Spleen (tissue), 13 donors: Measurements from ENCODE around the gene ETHE1. TPM values are rescaled to one million over a fixed set of nuclear protein-coding genes. Genes with fewer than 3 reads are reported as not detected.

ENCODE experiments used
- DNase-seq: peaks from one replicate; pipeline ENCODE4 v3.0.0-alpha.2; 2020
- H3K27ac ChIP-seq, 8 donors: fragments of 200-600 bp; sonication (generic) in 7 of 8; 1 replicate in 4 of 8; 2 replicates in 4 of 8; pipeline versions ENCODE4 v1.5.0 to v1.8.0; 2016 to 2021; ENCODE audit warnings: inconsistent platforms in 4 of 8, mild to moderate bottlenecking in 4 of 8, moderate library complexity in 1 of 8
- H3K27me3 ChIP-seq, 7 donors: fragments of 200-600 bp; sonication (generic) in 6 of 7; replicated peaks in 1 of 7; 1 replicate in 4 of 7; 2 replicates in 3 of 7; pipeline versions ENCODE4 v1.5.0 to v1.8.0; 2016 to 2021; ENCODE audit warnings: inconsistent platforms in 3 of 7, mild to moderate bottlenecking in 1 of 7
- H3K36me3 ChIP-seq, 6 donors: fragments of 200-600 bp; sonication (generic) in 5 of 6; 1 replicate in 4 of 6; 2 replicates in 2 of 6; pipeline versions ENCODE4 v1.5.0 to v1.8.0; 2016 to 2021; ENCODE audit warnings: inconsistent platforms in 2 of 6
- H3K4me1 ChIP-seq, 6 donors: fragments of 200-600 bp; sonication (generic) in 5 of 6; 1 replicate in 3 of 6; 2 replicates in 3 of 6; pipeline versions ENCODE4 v1.5.0 to v1.8.0; 2016 to 2021; ENCODE audit warnings: inconsistent platforms in 3 of 6
- H3K4me3 ChIP-seq, 8 donors: fragments of 200-600 bp; sonication (generic) in 7 of 8; 1 replicate in 4 of 8; 2 replicates in 4 of 8; pipeline versions ENCODE4 v1.5.0 to v1.8.0; 2016 to 2021; ENCODE audit warnings: inconsistent platforms in 4 of 8, mild to moderate bottlenecking in 4 of 8, moderate library complexity in 2 of 8
- H3K9me3 ChIP-seq, 8 donors: fragments of 200-600 bp; sonication (generic) in 7 of 8; 1 replicate in 4 of 8; 2 replicates in 4 of 8; pipeline versions ENCODE4 v1.5.0 to v1.8.0; 2016 to 2021; ENCODE audit warnings: inconsistent platforms in 4 of 8
- POLR2A ChIP-seq, 3 donors: fragments of 450-650 bp; IDR thresholded peaks; one replicate each; pipeline ENCODE4 v1.5.1; 2017; ENCODE audit warnings: antibody characterized with exemption in 3 of 3, mild to moderate bottlenecking in 1 of 3
- POLR2AphosphoS5 ChIP-seq, 3 donors: sonication (generic); formaldehyde crosslinking; IDR thresholded peaks; one replicate each; pipeline ENCODE4 v1.5.1; 2017; ENCODE audit warnings: antibody characterized with exemption in 3 of 3
- WGBS, 5 donors: extraction: QIAGEN DNeasy Blood & Tissue Kit in 3 of 5; methylation state at CpG; one replicate each; pipeline versions ENCODE4 v1.1.5 to v1.1.7; 2013 to 2018; 5-methylcytosine and 5-hydroxymethylcytosine counted together
- intact Hi-C: fragments of 100-400 bp; cut with DNase I; formaldehyde crosslinking; loops from one replicate; pipeline ENCODE4 v1.15.0; 2023; ENCODE audit warnings: low total_unique reads
- long read RNA-seq, 2 donors: transcript quantifications; one replicate each; lab custom pipeline, GENCODE V29; 2026
- polyA plus RNA-seq, 3 donors: library from polyadenylated mRNA; stranded (reverse); fragments of 200-250 nt; gene quantifications; one replicate each; pipeline ENCODE4 v1.2.1, GENCODE V29; 2013
- total RNA-seq, 7 donors: library from RNA; depleted of rRNA in 3 of 7; stranded (reverse); fragments of >200 nt in 3 of 7; fragmentation: NEBNext Ultra II Directional in 4 of 7; extraction: Animal tissue kit (Norgen Biotek cat#: 25700) in 4 of 7; gene quantifications; one replicate each; pipeline versions ENCODE4 v1.1.0 to v1.2.1, GENCODE V29; 2016 to 2021
- TF ChIP-seq, protein P1 (sequence below), 11 experiments: fragments of 200-600 bp in 7 of 11; fragments of 450-650 bp in 4 of 11; sonication (generic) in 4 of 11; IDR thresholded peaks in 8 of 11; conservative IDR thresholded peaks in 3 of 11; 1 replicate in 7 of 11; 2 replicates in 4 of 11; pipeline versions ENCODE4 v1.4.0 to v1.8.0; 2016 to 2021; ENCODE audit warnings: antibody characterized with exemption in 11 of 11, inconsistent platforms in 4 of 11, mild to moderate bottlenecking in 1 of 11
- donor health status: healthy with polysubstance abuse.
- donor health status: DM: no; HTN: no; CAD: no; lungs with moderate emphysema.
- donor health status: DM: no; HTN: no; CAD: no.
- donor health status: Bipolar disorder and iron deficiency.
- donor health status: healthy.
- donor health status: DM: no; HTN: no; CAD: no.
- donor health status: DM: yes; HTN: yes; CAD: no.

Gene ETHE1, protein sequence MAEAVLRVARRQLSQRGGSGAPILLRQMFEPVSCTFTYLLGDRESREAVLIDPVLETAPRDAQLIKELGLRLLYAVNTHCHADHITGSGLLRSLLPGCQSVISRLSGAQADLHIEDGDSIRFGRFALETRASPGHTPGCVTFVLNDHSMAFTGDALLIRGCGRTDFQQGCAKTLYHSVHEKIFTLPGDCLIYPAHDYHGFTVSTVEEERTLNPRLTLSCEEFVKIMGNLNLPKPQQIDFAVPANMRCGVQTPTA
- total RNA-seq (10 to 100 TPM; 25.3 to 53.4 (median 34.6) TPM), polyA plus RNA-seq (10 to 100 TPM; 20.2 to 42.8 (median 35.3) TPM)
- long read RNA-seq, donor 1, transcript ETHE1-201 (7 exons, 963 nt), result major isoform, 12 of 12 reads
- long read RNA-seq, donor 1, partial matches to known transcripts, result 0 of 12 reads
- long read RNA-seq, donor 1, other reads (novel, unspliced or antisense), result 0 of 12 reads
- long read RNA-seq, donor 2, transcript ETHE1-201 (7 exons, 963 nt), result major isoform, 16 of 20 reads
- long read RNA-seq, donor 2, partial matches to known transcripts, result 0 of 20 reads
- long read RNA-seq, donor 2, other reads (novel, unspliced or antisense), result 0 of 20 reads

DNA sequence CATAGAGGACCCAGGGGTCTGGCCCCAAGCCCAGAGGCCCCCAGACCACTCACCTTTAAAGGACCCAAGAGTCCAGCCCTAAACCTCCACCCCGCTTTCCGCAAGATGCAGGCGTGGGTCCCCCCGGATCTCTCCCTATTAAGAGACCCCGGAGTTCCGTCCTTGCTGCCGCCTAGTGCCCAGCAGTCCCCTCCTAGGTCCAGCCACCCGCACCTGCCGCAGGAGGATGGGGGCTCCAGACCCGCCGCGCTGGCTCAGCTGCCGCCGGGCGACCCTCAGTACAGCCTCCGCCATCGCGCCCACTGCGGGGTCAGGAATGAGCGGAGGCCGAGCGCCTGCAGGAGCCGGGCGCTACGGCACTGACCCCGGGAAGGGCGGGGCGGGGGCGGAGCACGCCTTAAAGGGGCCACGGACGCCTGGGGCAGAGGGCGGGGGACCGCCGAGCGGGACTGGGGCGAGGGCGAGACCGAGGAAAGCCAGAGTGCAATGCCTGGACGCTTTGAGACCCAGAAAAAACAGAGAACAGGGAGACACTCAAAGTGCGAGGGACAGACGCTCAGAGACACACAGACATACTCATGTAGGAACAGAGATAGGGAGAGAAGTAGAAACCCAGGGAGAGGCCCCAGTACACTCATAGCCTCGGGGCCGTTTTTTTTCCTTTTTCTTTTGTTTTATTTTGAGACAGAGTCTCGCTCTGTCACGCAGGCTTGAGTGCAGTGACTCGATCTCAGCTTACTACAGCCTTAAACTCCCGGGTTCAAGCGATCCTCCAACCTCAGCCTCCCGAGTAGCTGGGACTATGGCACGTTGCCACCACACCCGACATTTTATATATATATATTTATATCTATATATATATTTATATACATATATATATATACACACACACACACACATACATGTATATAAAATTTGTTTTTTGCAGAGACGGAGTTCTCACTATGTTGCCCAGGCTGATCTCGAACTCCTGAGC, at the start of gene ETHE1:
ETHE1 (minus strand) TSS at position 318 of the 976 bp plus-strand sequence; CDS start at position 294, 24 bp downstream.
- WGBS, 5 donors, result 4 to 7% (median 5%) methylated on average over 46 to 54 of the region's 54 CpGs
- peaks cover 23 to 79% (median 44%) of the 10 kb centered on the region in 6 donors for H3K4me1 ChIP-seq
- DNase-seq, result peak; percentile 95
- no peaks in the 10 kb centered on the region for H3K9me3 ChIP-seq
- TF ChIP-seq, protein P1, sequence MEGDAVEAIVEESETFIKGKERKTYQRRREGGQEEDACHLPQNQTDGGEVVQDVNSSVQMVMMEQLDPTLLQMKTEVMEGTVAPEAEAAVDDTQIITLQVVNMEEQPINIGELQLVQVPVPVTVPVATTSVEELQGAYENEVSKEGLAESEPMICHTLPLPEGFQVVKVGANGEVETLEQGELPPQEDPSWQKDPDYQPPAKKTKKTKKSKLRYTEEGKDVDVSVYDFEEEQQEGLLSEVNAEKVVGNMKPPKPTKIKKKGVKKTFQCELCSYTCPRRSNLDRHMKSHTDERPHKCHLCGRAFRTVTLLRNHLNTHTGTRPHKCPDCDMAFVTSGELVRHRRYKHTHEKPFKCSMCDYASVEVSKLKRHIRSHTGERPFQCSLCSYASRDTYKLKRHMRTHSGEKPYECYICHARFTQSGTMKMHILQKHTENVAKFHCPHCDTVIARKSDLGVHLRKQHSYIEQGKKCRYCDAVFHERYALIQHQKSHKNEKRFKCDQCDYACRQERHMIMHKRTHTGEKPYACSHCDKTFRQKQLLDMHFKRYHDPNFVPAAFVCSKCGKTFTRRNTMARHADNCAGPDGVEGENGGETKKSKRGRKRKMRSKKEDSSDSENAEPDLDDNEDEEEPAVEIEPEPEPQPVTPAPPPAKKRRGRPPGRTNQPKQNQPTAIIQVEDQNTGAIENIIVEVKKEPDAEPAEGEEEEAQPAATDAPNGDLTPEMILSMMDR (IDR thresholded peaks at IDR 0.05 in 8 of 11, conservative IDR thresholded peaks at IDR 0.05 in 3 of 11), result no peak
- TF ChIP-seq POLR2AphosphoS5 (IDR thresholded peaks at IDR 0.05), result peak; percentile 89 to 95 (median 92)
- TF ChIP-seq POLR2A (IDR thresholded peaks at IDR 0.05), result peak in 2 of 3 donors; percentile 30 to 77
- peak within 1 kb of the TSS; percentile 67 to 90 (median 85) for H3K27ac ChIP-seq
- peak within 1 kb of the TSS; percentile 72 to 91 (median 84) for H3K4me3 ChIP-seq
- intact Hi-C loops, result no loop called here
- no peaks in the 10 kb centered on the region for H3K27me3 ChIP-seq
- peaks cover 0 to 14% (median 0%) of the 10 kb centered on the region in 6 donors for H3K36me3 ChIP-seq

DNA sequence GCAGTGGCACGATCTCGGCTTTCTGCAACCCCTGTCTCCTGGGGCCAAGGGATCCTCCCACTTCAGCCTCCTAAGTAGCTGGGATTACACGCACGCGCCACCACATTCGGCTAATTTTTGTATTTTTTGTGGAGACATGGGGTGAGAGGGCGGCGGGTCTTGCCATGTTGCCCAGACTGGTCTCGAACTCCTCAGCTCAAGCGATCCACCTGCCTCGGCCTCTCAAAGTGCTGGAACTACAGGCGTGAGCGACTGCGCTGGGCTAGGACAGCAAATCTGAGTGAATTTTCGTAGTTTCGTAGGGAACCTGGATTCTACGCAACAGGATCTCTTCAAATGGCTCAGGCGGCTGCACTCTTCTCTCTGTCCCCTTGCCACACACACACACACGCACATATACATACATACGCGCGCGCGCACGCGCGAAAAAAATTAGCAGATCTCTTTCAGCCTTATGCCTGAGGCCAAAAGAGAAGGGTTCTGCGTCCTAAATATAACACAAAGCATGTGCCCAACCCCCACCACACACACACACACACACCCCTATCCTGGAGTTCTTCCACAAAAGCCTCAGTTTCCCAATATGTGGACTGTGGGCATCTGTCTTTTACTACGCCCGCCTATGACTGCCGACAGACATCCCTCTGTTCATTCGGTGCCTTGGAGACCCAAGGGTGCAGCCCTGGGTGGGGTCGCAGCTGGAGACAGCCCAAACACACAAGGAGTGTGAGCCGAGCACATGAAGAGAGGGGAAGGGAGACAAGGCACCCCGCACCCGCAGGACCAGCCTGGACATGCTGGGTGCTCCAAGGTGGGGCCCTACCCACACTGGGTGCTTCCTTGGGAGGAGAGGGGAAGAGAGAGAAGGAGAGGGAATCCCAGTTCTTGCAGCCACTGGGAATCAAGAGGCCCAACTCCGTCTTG, 49.2 kb upstream of the ETHE1 start:
- 62 to 77% (median 74%) methylated on average over 37 of the region's 37 CpGs for WGBS, 5 donors
- intact Hi-C loops, result no loop called here
- H3K27me3 ChIP-seq, result no peaks in the 10 kb centered on the region
- H3K4me1 ChIP-seq, result peaks cover 9 to 72% (median 38%) of the 10 kb centered on the region in 6 donors
- H3K4me3 ChIP-seq, result peak overlapping the region; percentile 20 to 93 (median 75)
- TF ChIP-seq, protein P1 (IDR thresholded peaks at IDR 0.05 in 8 of 11, conservative IDR thresholded peaks at IDR 0.05 in 3 of 11), result no peak
- TF ChIP-seq POLR2A (IDR thresholded peaks at IDR 0.05) (no peak), POLR2AphosphoS5 (IDR thresholded peaks at IDR 0.05) (no peak)
- no peaks in the 10 kb centered on the region for H3K9me3 ChIP-seq
- peaks cover 0 to 28% (median 3%) of the 10 kb centered on the region in 6 donors for H3K36me3 ChIP-seq
- H3K27ac ChIP-seq, result peak overlapping the region in 7 of 8 donors; percentile 22 to 93 (median 86)
- peak; percentile 77 for DNase-seq

DNA sequence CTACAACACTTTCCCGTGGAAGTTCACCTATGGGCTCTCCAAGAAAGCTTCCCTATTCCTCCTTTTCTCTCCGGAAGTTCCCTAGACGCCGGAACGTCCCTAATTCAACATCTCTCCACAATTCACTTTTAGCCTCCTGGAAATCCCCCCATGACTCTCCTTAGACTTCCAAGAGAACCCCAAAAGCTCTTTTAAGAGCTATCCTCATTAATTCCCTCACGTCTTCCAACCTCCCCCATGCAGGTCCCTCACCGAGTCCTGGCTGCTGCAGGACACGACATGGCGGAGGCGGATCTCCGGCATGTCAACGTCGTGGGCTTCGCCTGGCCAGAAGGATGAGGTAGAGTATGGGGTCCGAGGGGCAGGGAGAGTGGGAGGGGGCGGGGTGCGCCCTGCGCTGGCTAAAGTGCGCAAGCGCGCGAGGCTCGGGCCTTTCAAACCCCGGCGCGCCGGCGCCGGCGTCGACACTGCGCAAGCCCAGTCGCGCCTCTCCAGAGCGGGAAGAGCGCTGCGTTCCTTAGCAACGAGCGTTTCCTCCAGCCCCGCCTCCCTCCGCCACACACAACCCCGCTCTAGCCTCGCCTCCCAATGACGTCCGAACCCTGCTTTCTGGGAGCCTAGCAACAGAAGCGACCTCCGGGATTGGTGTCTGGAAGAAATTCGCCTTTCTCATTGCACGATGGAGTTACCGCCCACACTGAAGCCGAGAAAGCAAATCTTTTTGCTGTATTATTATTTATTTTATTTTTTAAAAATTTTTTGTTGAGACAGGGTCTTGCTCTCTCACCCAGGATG, 48.4 kb upstream of the ETHE1 start, which contains the start of the genes PINLYP and XRCC1:
PINLYP (plus strand) TSS at position 646 of the 795 bp plus-strand sequence. CDS start 1,391 bp downstream, outside the sequence.
XRCC1 (minus strand) TSS at position 372 of the 795 bp plus-strand sequence; CDS start at position 303, 69 bp downstream.
- Histone ChIP-seq H3K36me3 (peaks cover 0 to 37% (median 3%) of the 10 kb centered on the region in 6 donors), H3K4me1 (peaks cover 9 to 72% (median 35%) of the 10 kb centered on the region in 6 donors)
- intact Hi-C loops, result no loop called here

More for the DNA sequence above, 48.4 kb upstream of the ETHE1 start, which contains the start of the genes PINLYP and XRCC1:
- peak; percentile 99 for DNase-seq
- 0 to 1% (median 1%) methylated on average over 30 to 51 of the region's 51 CpGs for WGBS, 5 donors
- H3K27me3 ChIP-seq, result no peaks in the 10 kb centered on the region
- TF ChIP-seq POLR2A (IDR thresholded peaks at IDR 0.05) (peak in 2 of 3 donors; percentile 51 to 68), POLR2AphosphoS5 (IDR thresholded peaks at IDR 0.05) (peak; percentile 88 to 91 (median 90))
- TF ChIP-seq, protein P1 (IDR thresholded peaks at IDR 0.05 in 8 of 11, conservative IDR thresholded peaks at IDR 0.05 in 3 of 11), result peak in 2 of 11 experiments; percentile 19 to 20
- H3K4me3 ChIP-seq, result peak within 1 kb of the TSS; percentile 61 to 93 (median 75)
- H3K27ac ChIP-seq, result peak within 1 kb of the TSS; percentile 62 to 93 (median 86)
- no peaks in the 10 kb centered on the region for H3K9me3 ChIP-seq
